Stimulated activated CD4-positive, alpha-beta T cell treated with anti-CD3 and anti-CD28 coated beads, Interleukin-1b, Interleukin-23, amount 100 ng/mL, for 24 hours (primary cell): Measurements from ENCODE around the gene FKBP10.
A peak's percentile ranks its signal among the peaks of the same experiment; 100 is the strongest.
"Not testable (repeated sequence)": the region's sequence is repeated elsewhere in the genome, so short reads cannot be mapped to it uniquely, and the experiment has no call there.

Source experiments
- DNase-seq, 4 experiments: peaks; one replicate each; pipeline ENCODE4 v3.0.0-alpha.2; 2020; ENCODE audit warnings: low read depth in 4 of 4, low spot score in 1 of 4

Gene FKBP10

DNA sequence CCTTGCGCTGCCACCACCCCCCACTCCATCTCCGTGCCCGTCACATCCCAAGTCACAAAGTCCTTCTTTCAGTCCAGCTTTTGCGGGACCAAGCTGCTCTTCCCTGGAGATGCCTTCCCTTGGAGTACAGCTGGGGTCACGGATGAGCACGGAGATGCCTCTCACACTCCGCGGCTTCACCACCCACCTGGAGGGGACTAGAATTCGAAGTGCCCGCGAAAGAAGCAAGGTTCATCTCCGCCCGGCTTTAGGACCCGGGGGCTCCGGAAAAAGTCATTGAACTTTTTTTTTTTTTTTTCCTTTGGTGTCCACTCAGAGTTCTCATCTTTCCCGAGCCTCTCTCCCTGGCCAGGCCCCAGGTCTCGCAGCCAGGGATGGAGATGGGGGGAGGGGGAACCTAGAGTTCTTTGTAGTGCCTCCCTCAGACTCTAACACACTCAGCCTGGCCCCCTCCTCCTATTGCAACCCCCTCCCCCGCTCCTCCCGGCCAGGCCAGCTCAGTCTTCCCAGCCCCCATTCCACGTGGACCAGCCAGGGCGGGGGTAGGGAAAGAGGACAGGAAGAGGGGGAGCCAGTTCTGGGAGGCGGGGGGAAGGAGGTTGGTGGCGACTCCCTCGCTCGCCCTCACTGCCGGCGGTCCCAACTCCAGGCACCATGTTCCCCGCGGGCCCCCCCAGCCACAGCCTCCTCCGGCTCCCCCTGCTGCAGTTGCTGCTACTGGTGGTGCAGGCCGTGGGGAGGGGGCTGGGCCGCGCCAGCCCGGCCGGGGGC lies at the start of gene FKBP10:
FKBP10 (plus strand) TSS at position 624 of the 771 bp plus-strand sequence; CDS start at position 655, 31 bp downstream.
- DNase-seq = peak in 1 of 4 experiments; percentile 5

DNA sequence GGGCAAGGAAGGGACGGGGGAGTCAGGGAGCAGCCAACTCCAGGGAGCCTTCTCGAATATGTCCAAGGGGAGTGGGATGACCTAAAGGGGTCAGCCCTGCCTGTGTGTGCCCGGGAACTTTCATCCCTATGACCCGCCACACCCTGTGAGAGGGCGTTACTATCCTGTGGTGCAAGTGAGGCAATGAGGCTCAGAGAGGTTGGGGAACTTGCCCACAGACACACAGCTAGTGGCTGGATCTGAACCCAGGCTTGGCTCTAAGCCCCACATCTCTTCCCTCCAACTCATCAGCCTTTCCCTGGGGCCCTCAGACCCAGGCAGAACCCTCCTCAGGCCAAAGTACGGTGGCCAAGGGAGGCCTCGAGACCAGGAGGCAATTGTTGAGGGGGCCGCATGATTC lies 49.5 kb upstream of the FKBP10 start:
- no peak for DNase-seq

DNA sequence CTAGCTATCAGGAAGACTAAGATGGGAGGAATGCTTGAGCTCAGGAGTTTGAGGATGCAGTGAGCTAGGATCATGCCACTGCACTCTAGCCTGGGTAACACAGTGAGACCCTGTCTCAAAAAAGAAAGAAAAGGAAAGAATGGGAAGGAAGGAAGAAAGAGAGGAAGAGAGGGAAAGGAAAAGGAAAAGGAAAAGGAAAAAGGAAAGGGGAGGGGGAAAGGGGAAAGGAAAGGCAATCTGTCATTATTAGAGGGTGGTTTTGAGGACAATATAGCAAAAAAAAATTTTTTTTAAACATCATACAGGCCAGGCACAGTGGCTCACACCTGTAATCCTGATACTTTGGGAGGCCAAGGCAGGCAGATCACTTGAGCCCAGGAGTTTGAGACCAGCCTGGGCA lies 46.7 kb upstream of the FKBP10 start:
- DNase-seq = no peak

DNA sequence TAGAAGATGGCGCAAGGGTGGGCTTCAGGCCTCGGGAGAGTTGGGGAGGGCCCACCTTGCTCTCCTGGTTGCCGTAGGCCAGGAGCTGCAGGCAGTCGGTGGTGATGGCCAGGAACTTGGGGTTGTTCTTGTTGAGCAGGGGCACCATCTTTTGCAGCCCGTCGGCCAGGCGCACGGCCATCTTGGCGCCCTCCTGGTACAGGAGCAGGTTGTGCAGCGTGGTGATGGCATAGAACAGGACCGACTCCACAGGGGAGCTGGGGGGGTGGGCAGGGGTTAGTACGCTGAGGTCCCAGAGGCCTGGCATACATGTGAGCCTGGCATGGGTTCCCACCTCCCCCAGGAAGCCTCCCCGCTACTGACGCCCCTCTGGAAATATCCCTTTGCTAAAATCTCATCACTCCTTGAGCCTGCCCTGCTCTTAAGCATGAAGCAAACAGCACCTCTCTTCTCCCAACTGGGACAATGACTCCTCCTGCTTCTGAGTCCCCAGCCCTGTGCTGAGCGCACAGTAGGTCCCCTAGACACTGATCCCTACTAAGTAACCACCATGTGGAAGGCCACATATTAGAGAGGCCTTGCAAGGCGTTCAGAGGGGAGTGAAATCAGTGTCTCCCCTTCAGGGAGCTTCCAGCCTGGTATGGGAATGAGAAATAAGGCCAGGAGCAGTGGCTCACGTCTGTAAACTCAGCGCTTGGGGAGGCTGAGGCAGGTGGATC lies 45.3 kb upstream of the FKBP10 start:
- DNase-seq = no peak

GRCh38 chr17:41768682-41769288 lies 44.0 kb upstream of the FKBP10 start:
- DNase-seq = no peak

DNA sequence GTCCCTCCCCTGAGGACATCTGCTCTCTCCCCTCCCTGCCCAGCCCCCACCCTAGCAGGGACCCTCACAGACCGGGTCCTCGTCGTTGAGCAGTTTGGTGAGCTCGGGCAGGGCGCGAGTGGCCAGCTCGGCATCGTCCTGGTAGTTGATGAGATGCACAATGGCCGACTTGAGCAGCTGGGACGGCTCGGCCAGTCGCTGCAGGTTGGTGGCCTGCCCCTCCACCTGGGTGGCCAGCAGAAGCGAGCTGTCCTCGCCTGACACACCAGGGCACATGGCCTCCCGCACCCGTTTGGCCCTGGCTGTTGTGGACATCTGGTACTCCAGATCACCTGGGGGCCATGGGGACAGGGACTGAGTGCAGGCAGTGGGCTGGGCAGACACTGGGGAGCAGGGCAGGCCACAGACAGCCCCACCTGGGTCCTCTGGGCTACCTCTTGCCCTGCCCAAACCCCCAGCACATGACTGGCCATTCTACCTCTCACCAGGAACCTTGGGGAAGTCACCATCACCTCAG lies 43.4 kb upstream of the FKBP10 start:
- DNase-seq = no peak

GRCh38 chr17:41769985-41770384 lies 42.8 kb upstream of the FKBP10 start:
- DNase-seq = no peak

DNA sequence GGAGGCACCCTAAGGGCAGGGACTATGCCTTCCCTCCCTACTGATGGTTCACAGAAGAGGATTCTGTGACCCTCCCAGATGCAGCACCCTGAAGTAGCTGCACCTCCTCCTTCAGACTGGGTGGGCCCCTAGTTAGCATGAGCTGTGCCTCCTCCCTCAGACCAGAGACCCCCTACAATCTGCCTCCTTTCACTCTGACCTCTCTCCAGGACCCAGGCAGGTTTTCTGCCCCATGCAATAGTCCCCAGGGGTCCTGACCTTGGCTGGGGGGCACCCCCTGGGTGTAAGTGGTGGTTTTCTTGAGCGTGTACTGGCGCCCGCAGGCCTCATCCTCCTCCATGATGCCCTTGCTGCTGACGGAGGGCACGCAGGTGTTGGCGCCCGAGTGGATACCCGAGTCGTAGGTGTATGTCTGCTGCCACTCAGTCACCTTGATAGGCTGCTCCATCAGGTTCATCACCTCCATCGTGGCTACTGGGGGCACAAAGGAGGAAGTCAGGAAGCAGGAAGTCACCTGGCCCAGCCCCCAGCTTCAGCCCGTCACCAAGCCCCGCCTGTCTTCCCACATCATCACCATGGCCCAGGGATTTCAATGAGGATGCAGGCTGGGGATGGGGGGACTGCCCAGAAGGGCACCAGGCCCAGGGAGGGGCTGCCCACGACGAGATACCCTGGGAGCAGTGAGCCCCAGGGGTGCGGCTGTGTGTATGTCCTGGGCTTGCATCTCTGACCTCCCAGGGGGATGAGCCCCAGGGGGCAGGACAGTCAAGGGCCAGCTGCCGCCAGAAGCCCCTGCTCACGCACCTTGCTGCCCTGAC lies 41.2 kb upstream of the FKBP10 start:
- DNase-seq = no peak

DNA sequence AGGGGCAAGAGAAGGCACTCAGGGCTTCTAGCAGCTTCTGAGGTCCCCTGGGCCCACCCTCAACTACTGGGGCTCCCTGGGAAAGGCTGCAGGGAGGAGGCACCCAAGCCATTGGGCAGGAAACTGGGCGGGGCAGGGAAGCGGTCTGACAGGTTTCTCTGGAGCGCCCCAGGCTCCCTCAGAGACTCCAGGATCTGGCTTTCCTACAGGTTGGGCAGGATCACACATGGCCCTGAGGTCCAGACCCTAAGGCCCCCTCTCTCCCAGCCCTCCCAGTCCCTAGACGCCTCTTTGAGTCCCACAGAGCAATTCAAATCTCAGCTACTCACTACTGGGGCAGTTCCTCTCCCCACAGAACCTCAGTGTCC lies 40.6 kb upstream of the FKBP10 start:
- DNase-seq = no peak

- DNase-seq = no peak
Measured at GRCh38 chr17:41772586-41773189, 40.1 kb upstream of the FKBP10 start.

- DNase-seq = no peak
Measured at GRCh38 chr17:41773190-41773588, 39.6 kb upstream of the FKBP10 start.

GRCh38 chr17:41773731-41774193 lies 39.0 kb upstream of the FKBP10 start:
- DNase-seq = no peak

DNA sequence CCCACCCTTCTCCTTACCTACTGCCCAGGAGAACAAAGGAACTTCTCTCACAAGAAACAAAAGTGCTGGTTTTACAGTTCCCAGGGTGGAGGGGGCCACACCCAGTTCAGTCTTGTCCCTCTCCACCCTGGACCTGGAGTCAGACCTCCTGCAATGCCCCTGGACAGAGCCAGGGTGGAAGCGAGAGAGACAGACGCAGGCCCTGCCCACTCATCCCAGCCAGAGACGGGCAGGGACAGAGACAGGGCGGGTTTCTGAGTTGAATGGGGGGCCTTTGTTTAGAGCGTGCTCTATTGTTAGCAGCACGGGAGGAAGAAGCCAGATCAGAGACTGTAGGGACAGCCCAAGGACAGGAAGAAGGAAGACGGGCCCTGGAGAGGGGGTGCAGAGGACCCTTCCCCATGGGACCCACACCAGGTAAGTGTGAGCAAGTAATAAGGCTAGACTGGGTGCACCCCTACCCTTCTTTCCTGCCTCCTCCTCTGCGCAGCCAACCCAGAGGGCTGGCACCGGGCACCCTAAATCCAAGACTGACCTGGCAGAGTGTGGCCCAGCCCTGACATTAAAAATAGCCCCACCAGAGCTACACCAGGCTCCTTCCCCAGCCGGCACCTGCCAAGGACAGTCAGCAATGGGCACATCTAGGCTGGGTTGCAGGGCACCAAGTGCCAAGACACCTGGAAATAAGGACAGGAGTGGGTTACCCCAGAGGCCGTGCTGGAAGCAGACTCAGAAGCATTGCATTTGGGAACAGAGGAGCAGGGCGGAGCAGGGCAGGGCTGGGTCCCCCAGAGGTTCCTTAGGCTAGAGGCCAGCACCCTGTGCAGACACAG lies 37.2 kb upstream of the FKBP10 start:
- DNase-seq = no peak

- not testable (repeated sequence) for DNase-seq
Measured at GRCh38 chr17:41776262-41776900, 36.4 kb upstream of the FKBP10 start.

- no peak for DNase-seq
Measured at GRCh38 chr17:41777157-41777573, 35.6 kb upstream of the FKBP10 start.

DNA sequence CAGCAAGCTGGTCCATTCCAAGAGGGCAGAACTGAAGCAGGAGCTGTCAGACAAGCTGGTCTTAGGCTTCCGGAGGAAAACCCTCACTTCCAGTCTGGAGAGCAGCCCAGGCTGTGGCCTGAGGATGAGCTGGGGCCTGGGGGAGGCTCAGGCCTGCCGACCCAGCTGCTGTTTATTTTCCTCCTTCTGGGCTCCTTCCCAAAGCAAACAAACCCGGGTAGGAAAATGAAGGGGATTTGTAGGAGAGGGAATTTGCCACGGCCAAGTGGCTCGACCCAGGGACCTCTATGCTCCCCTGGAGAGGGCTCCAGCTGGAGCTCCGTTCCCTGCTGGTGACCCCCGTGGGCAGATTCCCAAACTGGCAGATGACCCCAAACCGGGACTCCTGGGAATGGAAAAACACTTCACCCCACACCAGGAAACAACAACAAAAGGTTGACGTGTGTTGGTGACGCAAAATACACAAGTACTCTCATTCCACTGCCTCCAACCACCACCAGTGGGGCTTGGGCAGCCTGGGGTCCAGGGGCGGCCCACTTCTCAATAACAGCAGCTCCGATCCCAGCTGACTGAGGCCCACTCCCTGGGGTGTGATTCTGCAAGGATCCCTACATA lies 35.1 kb upstream of the FKBP10 start:
- DNase-seq = no peak

GRCh38 chr17:41779954-41780353 lies 32.9 kb upstream of the FKBP10 start:
- DNase-seq = no peak

DNA sequence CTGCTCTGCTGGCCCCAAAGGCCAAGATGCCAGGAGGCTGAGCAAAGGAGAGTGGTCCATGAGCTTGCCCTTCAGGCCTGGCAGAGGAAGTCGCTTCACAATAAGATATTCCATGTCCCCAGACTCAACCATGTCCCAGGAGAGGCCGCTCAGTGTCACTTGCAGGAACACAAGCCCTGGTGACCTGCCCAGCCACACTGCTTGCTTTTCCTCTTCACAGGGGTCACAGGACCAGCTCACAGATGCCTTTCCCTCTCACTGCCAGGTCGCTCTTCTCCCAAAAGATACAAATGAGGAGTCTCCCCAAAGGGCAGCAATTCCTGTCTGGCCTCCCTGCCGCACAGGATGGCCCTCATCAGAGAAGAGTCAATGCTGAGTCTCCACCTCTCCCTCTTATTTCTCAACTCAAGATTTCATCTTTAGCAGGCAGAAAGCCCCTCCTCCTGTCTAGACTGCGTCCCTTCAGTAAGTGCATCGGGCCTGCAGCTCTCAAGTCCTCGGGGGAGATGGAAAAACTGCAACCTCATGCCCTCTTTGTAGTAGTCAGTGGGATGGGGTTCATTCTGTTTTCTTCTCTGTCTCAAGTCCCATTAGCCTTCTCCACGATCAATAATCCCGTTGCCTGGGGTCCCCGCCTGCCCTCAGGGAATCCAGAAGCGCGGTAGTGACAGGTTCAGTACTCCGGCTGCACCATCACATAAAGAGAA lies 31.2 kb upstream of the FKBP10 start:
- no peak for DNase-seq
